Karpas-422 (cell line): Measurements from ENCODE around the gene BAIAP2L1. TPM values are rescaled to one million over a fixed set of nuclear protein-coding genes. Genes with fewer than 3 reads are reported as not detected.

Source experiments
- DNase-seq: peaks from one replicate; pipeline ENCODE4 v3.0.0-alpha.2; 2015
- H2AFZ ChIP-seq: fragments of 200-600 bp; sonication (generic); 2 replicates; pipeline ENCODE4 v1.6.1; 2014; ENCODE audit warnings: antibody characterized with exemption, low read length, mixed read lengths
- H3K27ac ChIP-seq: fragments of 200-600 bp; sonication (generic); 2 replicates; pipeline ENCODE4 v1.5.1; 2014; ENCODE audit warnings: mild to moderate bottlenecking, low read length, moderate library complexity
- H3K27me3 ChIP-seq: fragments of 200-600 bp; sonication (generic); 2 replicates; pipeline ENCODE4 v1.6.1; 2014; ENCODE audit warnings: low read length, mixed read lengths
- H3K36me3 ChIP-seq: fragments of 200-600 bp; sonication (generic); 2 replicates; pipeline ENCODE4 v1.6.1; 2014; ENCODE audit warnings: low read length, mixed read lengths; ENCODE audit not compliant: insufficient read depth
- H3K4me1 ChIP-seq: fragments of 200-600 bp; sonication (generic); 2 replicates; pipeline ENCODE4 v1.6.1; 2014; ENCODE audit warnings: mild to moderate bottlenecking, low read length, mixed read lengths
- H3K4me2 ChIP-seq: fragments of 200-600 bp; sonication (generic); 2 replicates; pipeline ENCODE4 v1.6.1; 2014; ENCODE audit warnings: low read length, low read depth, mild to moderate bottlenecking; ENCODE audit not compliant: poor library complexity, severe bottlenecking
- H3K4me3 ChIP-seq: fragments of 200-600 bp; sonication (generic); 2 replicates; pipeline ENCODE4 v1.5.1; 2014; ENCODE audit warnings: mild to moderate bottlenecking, antibody characterized with exemption, low read length, mixed read lengths
- H3K79me2 ChIP-seq: fragments of 200-600 bp; sonication (generic); 2 replicates; pipeline ENCODE4 v1.6.1; 2014; ENCODE audit warnings: mild to moderate bottlenecking, low read length, mixed read lengths
- H3K9ac ChIP-seq: fragments of 200-600 bp; sonication (generic); 2 replicates; pipeline ENCODE4 v1.6.0; 2014; ENCODE audit warnings: low read length
- H3K9me2 ChIP-seq: fragments of 200-600 bp; sonication (generic), shearing (Covaris generic); replicated peaks from 2 replicates; pipeline ENCODE4 v1.6.0; 2014; ENCODE audit warnings: mild to moderate bottlenecking, low read length, moderate library complexity; ENCODE audit not compliant: insufficient read depth
- H3K9me3 ChIP-seq: fragments of 300-700, 200-600 bp; sonication (generic); 2 replicates; pipeline ENCODE4 v1.6.1; 2014; ENCODE audit warnings: low read length, mixed read lengths
- H4K20me1 ChIP-seq: fragments of 200-600 bp; sonication (generic); 2 replicates; pipeline ENCODE4 v1.6.1; 2014; ENCODE audit warnings: mild to moderate bottlenecking, antibody characterized with exemption, low read length, low read depth; ENCODE audit not compliant: insufficient read depth
- total RNA-seq: library from RNA; depleted of rRNA; stranded (reverse); fragments of >200 nt; shearing (Covaris generic); gene quantifications from 2 replicates; pipeline ENCODE4 v1.2.3, GENCODE V29; 2014; ENCODE audit warnings: low replicate concordance

Gene BAIAP2L1
- total RNA-seq, 1 experiment from 2014 or later: not detected

DNA sequence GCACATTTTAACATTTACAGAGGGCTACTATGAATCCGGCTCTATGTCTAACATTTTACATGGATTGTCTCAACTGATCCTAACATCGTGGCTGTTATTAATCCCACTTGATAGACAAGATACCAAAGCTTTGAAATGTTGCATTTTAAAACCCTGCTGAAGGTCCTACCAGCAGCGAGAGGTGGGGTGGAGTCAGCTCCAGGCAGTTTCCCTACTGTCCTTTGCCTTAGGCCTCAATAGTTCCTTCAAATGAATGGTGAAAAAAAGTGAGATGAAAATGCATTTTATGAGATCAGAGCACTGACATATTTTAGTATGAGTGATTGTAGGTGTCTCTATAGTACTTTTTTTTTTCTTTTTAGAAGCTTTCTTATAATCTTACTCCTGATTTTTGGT, 26.6 kb downstream of the BAIAP2L1 start:
- Histone ChIP-seq H3K36me3 (no peaks in the 10 kb centered on the region), H4K20me1 (no peaks in the 10 kb centered on the region), H3K9me2 (no peaks in the 10 kb centered on the region), H3K79me2 (no peaks in the 10 kb centered on the region), H3K4me2 (no peak overlapping the region), H2AFZ (no peak overlapping the region), H3K27me3 (no peaks in the 10 kb centered on the region), H3K9me3 (no peaks in the 10 kb centered on the region), H3K27ac (no peak overlapping the region), H3K9ac (no peak overlapping the region), H3K4me3 (no peak overlapping the region), H3K4me1 (no peaks in the 10 kb centered on the region)
- no peak for DNase-seq

GRCh38 chr7:98372993-98373392, 27.9 kb downstream of the BAIAP2L1 start:
- Histone ChIP-seq H3K4me3 (no peak overlapping the region), H4K20me1 (no peaks in the 10 kb centered on the region), H3K9me2 (no peaks in the 10 kb centered on the region), H3K27ac (no peak overlapping the region), H3K79me2 (no peaks in the 10 kb centered on the region), H3K4me2 (no peak overlapping the region), H3K9ac (no peak overlapping the region), H2AFZ (no peak overlapping the region), H3K27me3 (no peaks in the 10 kb centered on the region), H3K4me1 (no peaks in the 10 kb centered on the region), H3K9me3 (no peaks in the 10 kb centered on the region), H3K36me3 (no peaks in the 10 kb centered on the region)
- no peak for DNase-seq

- no peaks in the 10 kb centered on the region for H3K4me1 ChIP-seq
- no peak overlapping the region for H3K4me2 ChIP-seq
- no peaks in the 10 kb centered on the region for H3K9me3 ChIP-seq
- H3K36me3 ChIP-seq: no peaks in the 10 kb centered on the region
- H3K27me3 ChIP-seq: no peaks in the 10 kb centered on the region
- DNase-seq: no peak
- H3K27ac ChIP-seq: no peak overlapping the region
- no peaks in the 10 kb centered on the region for H4K20me1 ChIP-seq
- no peaks in the 10 kb centered on the region for H3K79me2 ChIP-seq
- no peak overlapping the region for H3K4me3 ChIP-seq
- H3K9ac ChIP-seq: no peak overlapping the region
- H2AFZ ChIP-seq: no peak overlapping the region
- H3K9me2 ChIP-seq: no peaks in the 10 kb centered on the region
Measured at GRCh38 chr7:98369726-98370125, 31.2 kb downstream of the BAIAP2L1 start.

DNA sequence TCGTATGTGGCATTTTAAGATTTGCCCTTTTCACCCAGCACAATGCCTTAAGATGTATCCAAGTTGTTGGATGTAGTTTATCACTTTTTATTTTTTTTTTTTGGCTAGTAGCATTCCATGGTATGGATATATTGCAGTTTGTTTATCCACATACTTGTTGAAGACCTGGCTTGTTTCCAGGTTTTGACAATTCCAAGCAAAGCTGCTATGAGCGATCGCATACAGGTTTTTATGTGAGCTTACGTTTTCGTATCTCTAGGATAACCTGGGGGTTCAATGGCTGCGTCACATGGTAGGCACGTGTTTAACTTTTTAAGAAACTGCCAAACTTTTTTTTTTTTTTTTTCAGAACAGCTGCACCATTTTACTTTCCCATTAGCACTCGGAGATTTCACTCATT, 32.2 kb downstream of the BAIAP2L1 start:
- Histone ChIP-seq H3K9me2 (no peaks in the 10 kb centered on the region), H3K9me3 (no peaks in the 10 kb centered on the region), H3K27ac (no peak overlapping the region), H3K4me3 (no peak overlapping the region), H4K20me1 (no peaks in the 10 kb centered on the region), H3K9ac (no peak overlapping the region), H3K79me2 (no peaks in the 10 kb centered on the region), H2AFZ (no peak overlapping the region), H3K4me2 (no peak overlapping the region), H3K36me3 (no peaks in the 10 kb centered on the region), H3K27me3 (no peaks in the 10 kb centered on the region), H3K4me1 (no peaks in the 10 kb centered on the region)
- no peak for DNase-seq

- Histone ChIP-seq H3K9me3 (no peaks in the 10 kb centered on the region), H3K4me3 (no peak overlapping the region), H3K36me3 (no peaks in the 10 kb centered on the region), H2AFZ (no peak overlapping the region), H3K9me2 (no peaks in the 10 kb centered on the region), H3K9ac (no peak overlapping the region), H3K4me1 (no peaks in the 10 kb centered on the region), H4K20me1 (no peaks in the 10 kb centered on the region), H3K79me2 (no peaks in the 10 kb centered on the region), H3K27me3 (no peaks in the 10 kb centered on the region), H3K4me2 (no peak overlapping the region), H3K27ac (no peak overlapping the region)
- no peak for DNase-seq
Measured at GRCh38 chr7:98366562-98366938, 34.3 kb downstream of the BAIAP2L1 start.

GRCh38 chr7:98365863-98366561, 34.9 kb downstream of the BAIAP2L1 start:
- DNase-seq: no peak
- no peaks in the 10 kb centered on the region for H3K36me3 ChIP-seq
- no peaks in the 10 kb centered on the region for H3K9me3 ChIP-seq
- H3K27ac ChIP-seq: no peak overlapping the region
- no peak overlapping the region for H3K9ac ChIP-seq
- H2AFZ ChIP-seq: no peak overlapping the region
- H3K9me2 ChIP-seq: no peaks in the 10 kb centered on the region
- no peaks in the 10 kb centered on the region for H3K4me1 ChIP-seq
- H4K20me1 ChIP-seq: no peaks in the 10 kb centered on the region
- no peak overlapping the region for H3K4me3 ChIP-seq
- H3K27me3 ChIP-seq: no peaks in the 10 kb centered on the region
- no peaks in the 10 kb centered on the region for H3K79me2 ChIP-seq
- no peak overlapping the region for H3K4me2 ChIP-seq

- Histone ChIP-seq H3K4me3 (no peak overlapping the region), H2AFZ (no peak overlapping the region), H3K9me3 (no peaks in the 10 kb centered on the region), H3K36me3 (no peaks in the 10 kb centered on the region), H3K9ac (no peak overlapping the region), H3K4me1 (no peaks in the 10 kb centered on the region), H4K20me1 (no peaks in the 10 kb centered on the region), H3K27ac (no peak overlapping the region), H3K9me2 (no peaks in the 10 kb centered on the region), H3K4me2 (no peak overlapping the region), H3K27me3 (no peaks in the 10 kb centered on the region), H3K79me2 (no peaks in the 10 kb centered on the region)
- no peak for DNase-seq
Measured at GRCh38 chr7:98364220-98364619, 36.7 kb downstream of the BAIAP2L1 start.

DNA sequence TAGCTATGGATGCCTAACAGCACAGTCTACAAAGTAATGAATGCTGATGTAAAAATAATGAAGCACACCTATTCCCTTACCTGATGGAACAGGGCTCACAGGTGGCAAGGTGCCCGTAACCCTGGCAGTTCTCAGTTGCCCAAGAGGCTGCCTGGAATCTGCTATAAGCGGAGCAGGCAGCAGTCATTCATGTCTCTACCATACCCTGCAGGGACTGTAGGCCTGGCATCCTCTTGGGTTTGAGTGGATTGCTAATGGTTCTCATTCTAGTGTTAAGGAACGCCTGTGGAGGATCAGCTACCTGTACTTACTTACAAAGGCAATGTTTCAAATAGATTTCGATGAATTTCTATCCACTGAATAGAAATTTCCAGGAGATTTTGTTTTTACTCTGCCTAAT, 38.4 kb downstream of the BAIAP2L1 start:
- H2AFZ ChIP-seq: no peak overlapping the region
- no peaks in the 10 kb centered on the region for H3K9me2 ChIP-seq
- H3K36me3 ChIP-seq: no peaks in the 10 kb centered on the region
- no peaks in the 10 kb centered on the region for H3K4me1 ChIP-seq
- H3K27ac ChIP-seq: no peak overlapping the region
- H3K27me3 ChIP-seq: no peaks in the 10 kb centered on the region
- no peaks in the 10 kb centered on the region for H3K79me2 ChIP-seq
- H3K4me2 ChIP-seq: no peak overlapping the region
- H3K4me3 ChIP-seq: no peak overlapping the region
- H4K20me1 ChIP-seq: no peaks in the 10 kb centered on the region
- no peak overlapping the region for H3K9ac ChIP-seq
- H3K9me3 ChIP-seq: no peaks in the 10 kb centered on the region
- no peak for DNase-seq
